ENCODE data around the gene OLFML3. TPM values are rescaled to one million over a fixed set of nuclear protein-coding genes. Genes with fewer than 3 reads are reported as not detected.

The OLFML3 gene
- total and polyA plus RNA-seq, 2 of the 13 experiments (the other 11 are each of a cell fraction or from before 2014, with no cell fraction given) = 2.0 to 5.1 TPM

GRCh38 chr1:113958691-113959090 lies 20.6 kb upstream of the OLFML3 start:
- BruUV-seq (replicated peaks) = no TSS peak
- H3K27me3 ChIP-seq (ENCODE audit: control insufficient read depth in 1 of 2, insufficient read depth in 2 of 2, low read length in 2 of 2) = no peaks in the 10 kb centered on the region
- H3K27ac ChIP-seq (ENCODE audit: extremely low read length, insufficient read depth, low read length) = no peak overlapping the region
- DNase-seq (ENCODE audit: low spot score) = no peak
- peaks cover 14 to 73% of the 10 kb centered on the region in 2 experiments for H3K36me3 ChIP-seq (replicated peaks in 1 of 2; ENCODE audit: control insufficient read depth in 1 of 2, insufficient read depth in 2 of 2, low read length in 2 of 2)
- intact Hi-C loops (cut with micrococcal nuclease; ENCODE audit: unreplicated experiment) (no loop called here), in situ Hi-C loops (cut with HindIII; ENCODE audit: extremely low pct_ligation_motif_present, low pct_unique_long_range_greater_than_20kb) (no loop called here)
- no peak overlapping the region for H3K4me3 ChIP-seq (replicated peaks in 1 of 3; ENCODE audit: insufficient read depth in 1 of 3, low read depth in 2 of 3, low read length in 3 of 3)
- no peak overlapping the region for H2AFZ ChIP-seq (ENCODE audit: low read length)
- H3K4me2 ChIP-seq (ENCODE audit: low read depth, low read length) = no peak overlapping the region
- CTCF ChIA-PET (ENCODE audit: low intra/inter-chr PET ratio, low total read pairs) = no interaction called here
- no peaks in the 10 kb centered on the region for H3K4me1 ChIP-seq (ENCODE audit: insufficient read depth, low read length)
- no peaks in the 10 kb centered on the region for H3K9me3 ChIP-seq (ENCODE audit: low read length)
- POLR2A ChIA-PET = no interaction called here
- H3K9ac ChIP-seq (ENCODE audit: insufficient read depth, low read depth, low read length) = no peak overlapping the region
- FAIRE-seq = no peak
- H3K79me2 ChIP-seq (ENCODE audit: insufficient read depth, low read length) = no peaks in the 10 kb centered on the region
- no peak for TF ChIP-seq TEAD2 (CRISPR knock-in tag; IDR thresholded peaks at IDR 0.05)
- no peak for TF ChIP-seq GMEB2 (CRISPR knock-in tag; IDR thresholded peaks at IDR 0.05; ENCODE audit: low read depth)
- no peak for TF ChIP-seq ZZZ3 (CRISPR knock-in tag; IDR thresholded peaks at IDR 0.05; ENCODE audit: borderline replicate concordance)
- TF ChIP-seq ZKSCAN5 (CRISPR knock-in tag; IDR thresholded peaks at IDR 0.05) = no peak
- TF ChIP-seq HDAC2 (CRISPR knock-in tag; IDR thresholded peaks at IDR 0.05) = no peak
- TF ChIP-seq ZNF296 (CRISPR knock-in tag; conservative IDR thresholded peaks at IDR 0.05) = no peak
- TF ChIP-seq ZNF235 (CRISPR knock-in tag; IDR thresholded peaks at IDR 0.05; ENCODE audit: borderline replicate concordance) = no peak
- TF ChIP-seq ERF (CRISPR knock-in tag; IDR thresholded peaks at IDR 0.05) = no peak
- no peak for TF ChIP-seq GTF2F1 (IDR thresholded peaks at IDR 0.05; ENCODE audit: low read length)
- no peak for TF ChIP-seq TERF1 (CRISPR knock-in tag; IDR thresholded peaks at IDR 0.05)
- WGBS (ENCODE audit: low lambda C conversion rate) = 100% methylated on average over 1 of the region's 1 CpG
- no peak for ATAC-seq
- H4K20me1 ChIP-seq (ENCODE audit: insufficient read depth, low read length) = no peaks in the 10 kb centered on the region

Data from HepG2 (cell line).